Upper lobe of left lung (tissue), 4 donors: ENCODE measurements around the gene SELENOI.

Source experiments
- POLR2AphosphoS5 ChIP-seq, 2 donors: sonication (generic); formaldehyde crosslinking; IDR thresholded peaks; one replicate each; pipeline ENCODE4 v1.5.1; 2017; ENCODE audit warnings: antibody characterized with exemption in 2 of 2
- TF ChIP-seq, protein P1 (sequence below), 6 experiments: fragments of 450-650 bp in 4 of 6; fragments of 200-600 bp in 2 of 6; sonication (generic) in 2 of 6; IDR thresholded peaks; one replicate each; pipeline ENCODE4 v1.5.1; 2016 to 2019; ENCODE audit warnings: antibody characterized with exemption in 6 of 6

DNA sequence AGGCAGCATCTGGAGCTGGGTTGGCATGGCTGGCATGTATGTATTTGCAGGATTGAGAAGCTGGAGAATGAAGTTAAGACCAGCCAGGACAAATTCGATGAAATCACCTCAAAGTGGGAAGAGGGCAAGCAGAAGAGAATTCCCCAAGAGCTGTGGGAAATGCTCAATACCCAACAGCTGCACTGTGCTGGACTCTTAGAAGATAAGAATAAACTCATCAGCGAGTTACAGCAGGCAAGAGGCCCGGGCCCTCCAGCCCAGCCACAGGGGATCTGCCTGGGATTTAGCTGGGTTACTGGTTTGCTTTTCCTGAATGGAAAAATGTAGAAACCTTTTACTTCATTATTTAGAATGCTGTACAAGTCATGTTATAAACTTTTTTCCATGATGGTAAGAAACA is 78.3 kb downstream of the SELENOI start:
- TF ChIP-seq, protein P1, sequence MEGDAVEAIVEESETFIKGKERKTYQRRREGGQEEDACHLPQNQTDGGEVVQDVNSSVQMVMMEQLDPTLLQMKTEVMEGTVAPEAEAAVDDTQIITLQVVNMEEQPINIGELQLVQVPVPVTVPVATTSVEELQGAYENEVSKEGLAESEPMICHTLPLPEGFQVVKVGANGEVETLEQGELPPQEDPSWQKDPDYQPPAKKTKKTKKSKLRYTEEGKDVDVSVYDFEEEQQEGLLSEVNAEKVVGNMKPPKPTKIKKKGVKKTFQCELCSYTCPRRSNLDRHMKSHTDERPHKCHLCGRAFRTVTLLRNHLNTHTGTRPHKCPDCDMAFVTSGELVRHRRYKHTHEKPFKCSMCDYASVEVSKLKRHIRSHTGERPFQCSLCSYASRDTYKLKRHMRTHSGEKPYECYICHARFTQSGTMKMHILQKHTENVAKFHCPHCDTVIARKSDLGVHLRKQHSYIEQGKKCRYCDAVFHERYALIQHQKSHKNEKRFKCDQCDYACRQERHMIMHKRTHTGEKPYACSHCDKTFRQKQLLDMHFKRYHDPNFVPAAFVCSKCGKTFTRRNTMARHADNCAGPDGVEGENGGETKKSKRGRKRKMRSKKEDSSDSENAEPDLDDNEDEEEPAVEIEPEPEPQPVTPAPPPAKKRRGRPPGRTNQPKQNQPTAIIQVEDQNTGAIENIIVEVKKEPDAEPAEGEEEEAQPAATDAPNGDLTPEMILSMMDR (IDR thresholded peaks at IDR 0.05): no peak
- no peak for TF ChIP-seq POLR2AphosphoS5 (IDR thresholded peaks at IDR 0.05)
